MCF 10A (cell line): ENCODE results near the gene TMEM209. TPM values are rescaled to one million over a fixed set of nuclear protein-coding genes. Genes with fewer than 3 reads are reported as not detected.
"Not testable (repeated sequence)": the region's sequence is repeated elsewhere in the genome, so short reads cannot be mapped to it uniquely, and the experiment has no call there.

Experiments
- BruUV-seq: library from RNA; stranded (reverse); fragments of 400-500 nt; replicated peaks from 2 replicates; lab custom pipeline; 2021; lab: Mats Ljungman, UMichigan
- CTCF ChIA-PET: fragments of 300-600 bp; sonication (Branson Sonifier 250); formaldehyde crosslinking; extraction: SDS; loops from one replicate; lab custom pipeline; 2021; ENCODE audit warnings: antibody characterized with exemption, inconsistent platforms; lab: Yijun Ruan, JAX
- POLR2A ChIA-PET: fragments of 300-600, 350-650 bp; sonication (Branson Sonifier 250); formaldehyde crosslinking; extraction: SDS; loops from one replicate; lab custom pipeline; 2020; ENCODE audit warnings: antibody characterized with exemption, inconsistent platforms; lab: Yijun Ruan, JAX
- DNase-seq: peaks from one replicate; pipeline ENCODE4 v3.0.0-alpha.2; 2018; ENCODE audit not compliant: unreplicated experiment
- H3K27ac Mint-ChIP-seq: one replicate; pipeline ENCODE4 v1.8.0; 2022; ENCODE audit warnings: mild to moderate bottlenecking, low read depth, mixed read lengths; ENCODE audit not compliant: unreplicated experiment
- H3K27me3 Mint-ChIP-seq: one replicate; pipeline ENCODE4 v1.8.0; 2022; ENCODE audit warnings: mixed read lengths; ENCODE audit not compliant: insufficient read depth, unreplicated experiment
- H3K36me3 Mint-ChIP-seq: one replicate; pipeline ENCODE4 v1.8.0; 2022; ENCODE audit warnings: mild to moderate bottlenecking, moderate library complexity, mixed read lengths; ENCODE audit not compliant: insufficient read depth, unreplicated experiment
- H3K4me1 Mint-ChIP-seq: one replicate; pipeline ENCODE4 v1.8.0; 2022; ENCODE audit warnings: mixed read lengths; ENCODE audit not compliant: insufficient read depth, unreplicated experiment
- H3K4me3 Mint-ChIP-seq: one replicate; pipeline ENCODE4 v1.8.0; 2022; ENCODE audit warnings: mild to moderate bottlenecking, moderate library complexity, mixed read lengths; ENCODE audit not compliant: unreplicated experiment
- H3K9me3 Mint-ChIP-seq: one replicate; pipeline ENCODE4 v1.8.0; 2022; ENCODE audit warnings: mixed read lengths; ENCODE audit not compliant: unreplicated experiment
- CTCF ChIP-seq: fragments of 200-600 bp; IDR thresholded peaks from one replicate; pipeline ENCODE4 v1.8.0; 2022; ENCODE audit warnings: antibody characterized with exemption, mild to moderate bottlenecking; ENCODE audit not compliant: unreplicated experiment
- intact Hi-C: fragments of 100-400 bp; cut with micrococcal nuclease; formaldehyde crosslinking; loops from 2 replicates; pipeline ENCODE4 v1.14.1; 2022
- total RNA-seq: library from RNA; stranded (reverse); gene quantifications from 2 replicates; pipeline ENCODE4 v1.2.3, GENCODE V29; 2022

TMEM209 gene
- total RNA-seq, 1 experiment from 2014 or later = 38.3 TPM

GRCh38 chr7:130189343-130189742 lies 15.9 kb downstream of the TMEM209 start:
- ChIA-PET POLR2A (no interaction called here), CTCF (interaction anchor here (0.6 kb wide), 1 partner anchor 117 kb away, joined by 3 read pairs; no protein-coding TSS in a partner anchor)
- H3K36me3 Mint-ChIP-seq = peaks cover 64% of the 10 kb centered on the region
- H3K9me3 Mint-ChIP-seq = no peaks in the 10 kb centered on the region
- H3K27me3 Mint-ChIP-seq = no peaks in the 10 kb centered on the region
- TF ChIP-seq CTCF = no peak
- no peak overlapping the region for H3K4me3 Mint-ChIP-seq
- no TSS peak for BruUV-seq
- no peak for DNase-seq
- H3K27ac Mint-ChIP-seq = no peak overlapping the region
- intact Hi-C loops = no loop called here
- no peaks in the 10 kb centered on the region for H3K4me1 Mint-ChIP-seq

GRCh38 chr7:130187360-130187759 lies 17.8 kb downstream of the TMEM209 start:
- Mint-ChIP-seq H3K4me3 (no peak overlapping the region), H3K4me1 (no peaks in the 10 kb centered on the region), H3K27me3 (no peaks in the 10 kb centered on the region), H3K36me3 (peaks cover 55% of the 10 kb centered on the region), H3K27ac (no peak overlapping the region), H3K9me3 (no peaks in the 10 kb centered on the region)
- BruUV-seq = no TSS peak
- TF ChIP-seq CTCF = no peak
- no peak for DNase-seq
- CTCF ChIA-PET = interaction anchor here (0.6 kb wide), 1 partner anchor 567 kb away, joined by 4 read pairs; no protein-coding TSS in a partner anchor
- POLR2A ChIA-PET = interaction anchor here (1.2 kb wide), 1 partner anchor 18 kb away, joined by 5 read pairs; the partner anchor contains the start of gene TMEM209
- intact Hi-C loops = no loop called here

DNA sequence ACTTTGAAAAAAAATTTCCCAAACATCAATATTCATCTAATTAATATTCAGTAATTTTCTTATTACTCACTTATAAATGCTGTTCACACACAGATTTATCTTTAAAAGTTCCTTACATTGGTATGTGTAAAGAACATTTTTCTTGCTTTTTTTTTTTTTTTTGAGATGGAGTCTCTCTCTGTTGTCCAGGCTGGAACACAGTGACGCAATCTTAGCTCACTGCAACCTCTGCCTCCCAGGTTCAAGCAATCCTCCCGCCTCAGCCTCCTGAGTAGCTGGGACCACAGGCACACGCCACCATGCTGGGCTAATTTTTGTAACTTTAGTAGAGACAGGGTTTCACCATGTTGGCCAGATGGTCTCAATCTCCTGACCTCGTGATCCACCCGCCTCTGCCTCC lies 20.9 kb downstream of the TMEM209 start:
- intact Hi-C loops, H3K9me3 Mint-ChIP-seq, H3K27me3 Mint-ChIP-seq, BruUV-seq, DNase-seq, H3K27ac Mint-ChIP-seq, H3K4me1 Mint-ChIP-seq, H3K4me3 Mint-ChIP-seq: not testable (repeated sequence)
- POLR2A ChIA-PET = interaction anchor here (0.7 to 1.0 kb wide), 2 partner anchors 20 to 163 kb away, joined by 3 read pairs; partner anchors contain the start of gene TMEM209
- peaks cover 69% of the 10 kb centered on the region for H3K36me3 Mint-ChIP-seq
- CTCF ChIA-PET = interaction anchor here (0.6 kb wide), 1 partner anchor 334 kb away, joined by 3 read pairs; no protein-coding TSS in a partner anchor

GRCh38 chr7:130182990-130183389 lies 22.2 kb downstream of the TMEM209 start:
- peaks cover 7% of the 10 kb centered on the region for H3K4me1 Mint-ChIP-seq
- no TSS peak for BruUV-seq
- no peaks in the 10 kb centered on the region for H3K27me3 Mint-ChIP-seq
- H3K27ac Mint-ChIP-seq = no peak overlapping the region
- no peaks in the 10 kb centered on the region for H3K9me3 Mint-ChIP-seq
- no peak for DNase-seq
- ChIA-PET POLR2A (interaction anchor here (0.8 to 2.1 kb wide), 4 partner anchors 19 to 149 kb away, joined by 3 to 7 read pairs (median 4); partner anchors contain the start of gene TMEM209), CTCF (interaction anchor here (0.6 to 1.1 kb wide), 2 partner anchors 95 to 111 kb away, joined by 3 to 4 read pairs; no protein-coding TSS in a partner anchor)
- intact Hi-C loops = no loop called here
- no peak for TF ChIP-seq CTCF
- peaks cover 70% of the 10 kb centered on the region for H3K36me3 Mint-ChIP-seq
- H3K4me3 Mint-ChIP-seq = no peak overlapping the region
